GM19438 (cell line): ENCODE results near the gene GIPC3.
"Not testable (repeated sequence)": the region's sequence is repeated elsewhere in the genome, so short reads cannot be mapped to it uniquely, and the experiment has no call there.

Experiments used
- ATAC-seq: cut with Tn5 transposase; IDR thresholded peaks from one replicate; pipeline ENCODE4 v1.9.1; 2021; ENCODE audit warnings: low read depth; ENCODE audit not compliant: unreplicated experiment

Gene GIPC3

DNA sequence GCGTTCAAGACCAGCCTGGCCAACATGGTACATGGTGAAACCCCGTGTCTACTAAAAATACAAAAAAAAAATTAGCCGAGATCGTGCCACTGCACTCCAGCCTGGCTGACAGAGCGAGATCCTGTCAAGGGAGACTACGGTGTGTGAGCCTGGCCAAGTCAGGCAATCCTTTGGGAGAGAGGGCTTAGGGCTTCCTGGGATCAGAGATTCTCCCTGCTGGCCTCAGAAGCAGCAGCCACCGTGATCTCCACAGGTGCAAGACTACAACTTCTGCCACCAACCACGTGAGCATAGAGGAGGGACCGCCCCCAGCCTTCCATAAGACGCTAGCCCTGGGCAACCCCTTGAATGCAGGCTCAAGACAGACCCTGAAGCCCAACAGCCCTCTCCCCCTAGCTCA, 35.5 kb upstream of the GIPC3 start:
- ATAC-seq = no peak

DNA sequence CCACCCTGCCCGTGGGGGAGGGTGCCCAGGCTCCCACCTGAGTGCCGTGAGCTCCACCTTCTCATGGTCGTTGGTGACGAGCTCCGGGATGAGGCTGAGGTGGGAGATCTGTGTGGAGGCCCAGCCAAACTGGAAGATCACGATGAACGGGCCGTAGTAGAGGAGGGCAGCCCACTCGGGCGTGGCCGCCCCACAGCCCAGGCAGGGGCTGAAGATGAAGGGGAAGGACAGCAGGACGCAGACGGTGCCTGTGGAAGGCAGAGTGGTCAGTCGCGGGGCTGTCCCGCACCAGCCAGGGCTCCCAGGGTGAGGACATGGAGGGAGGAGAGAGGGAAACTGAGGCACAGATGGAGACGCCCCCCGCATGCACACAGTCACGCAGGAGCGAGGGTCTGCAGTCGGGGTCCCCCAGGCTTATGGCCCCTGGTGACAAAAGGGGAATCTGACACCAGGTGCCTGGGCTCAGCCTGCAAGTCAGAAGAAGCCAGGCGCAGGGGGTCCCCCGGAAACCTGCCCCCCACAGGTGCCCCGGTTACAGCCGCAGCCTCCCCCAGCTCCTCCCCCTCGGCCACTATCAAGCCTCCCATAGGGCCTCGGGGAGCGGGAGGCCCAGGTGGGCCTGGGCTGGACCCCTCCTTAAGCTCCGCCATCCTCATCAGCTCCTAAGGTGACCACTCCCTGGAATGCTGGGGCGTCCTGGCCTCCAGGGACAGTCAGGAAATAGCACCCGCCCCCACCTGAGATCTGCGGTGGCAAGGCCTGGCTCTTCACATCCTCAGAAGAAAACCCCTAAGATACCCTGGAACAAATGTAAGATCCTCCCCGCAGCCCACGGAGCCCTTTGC, 34.1 kb upstream of the GIPC3 start:
- no peak for ATAC-seq

DNA sequence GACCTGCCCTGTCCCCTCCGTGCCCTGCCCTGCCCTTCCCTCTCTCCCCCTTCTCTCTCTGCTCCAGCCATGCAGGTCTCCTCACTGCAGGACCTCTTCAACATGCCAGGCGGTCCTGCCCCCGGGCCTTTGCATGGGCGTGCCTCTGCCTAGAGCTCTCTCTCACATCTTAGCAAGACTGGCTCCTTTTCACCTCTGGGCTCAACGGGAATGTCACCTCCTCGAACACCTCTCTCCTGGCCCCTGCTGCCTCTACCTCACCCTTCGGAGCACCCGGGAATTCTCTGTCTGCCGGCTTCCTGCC, 33.5 kb upstream of the GIPC3 start:
- ATAC-seq = no peak

DNA sequence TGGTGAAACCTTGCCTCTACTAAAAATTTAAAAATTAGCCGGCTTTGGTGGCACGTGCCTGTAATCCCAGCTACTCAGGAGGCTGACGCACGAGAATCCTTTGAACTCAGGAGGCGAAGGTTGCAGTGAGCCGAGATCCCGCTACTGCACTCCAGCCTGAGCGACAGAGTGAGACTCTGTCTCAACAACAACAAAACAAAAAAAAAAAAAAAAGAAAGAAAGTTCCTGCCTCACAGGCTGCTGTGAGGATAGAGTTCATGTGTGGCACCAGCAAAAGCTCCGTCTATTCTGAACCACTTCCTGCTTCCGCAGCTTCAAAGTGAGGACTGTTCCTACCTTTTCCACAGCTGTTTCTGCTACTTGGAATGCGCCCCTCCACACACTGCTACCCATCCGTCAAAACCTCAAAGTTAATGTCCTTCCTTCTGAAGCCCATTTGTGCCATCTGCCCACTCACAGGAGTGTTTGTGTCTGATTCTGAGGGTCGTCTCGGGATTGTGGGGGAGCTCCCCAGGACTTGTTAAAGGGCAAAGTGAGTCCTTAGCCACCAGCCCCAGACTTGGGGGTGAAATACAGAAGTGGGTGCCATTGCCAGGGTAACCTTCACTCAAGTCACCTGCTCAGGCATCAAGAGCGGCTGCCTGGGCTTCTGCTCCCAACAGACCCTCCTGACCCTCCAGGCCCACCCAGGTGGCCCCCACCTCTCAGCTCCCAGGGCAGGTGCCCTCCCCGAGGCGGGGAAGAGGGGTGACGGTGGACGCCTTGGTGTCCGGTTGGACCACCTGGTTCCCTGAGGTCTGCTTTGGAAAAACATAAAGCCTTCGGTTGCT, 30.8 kb upstream of the GIPC3 start:
- no peak for ATAC-seq

DNA sequence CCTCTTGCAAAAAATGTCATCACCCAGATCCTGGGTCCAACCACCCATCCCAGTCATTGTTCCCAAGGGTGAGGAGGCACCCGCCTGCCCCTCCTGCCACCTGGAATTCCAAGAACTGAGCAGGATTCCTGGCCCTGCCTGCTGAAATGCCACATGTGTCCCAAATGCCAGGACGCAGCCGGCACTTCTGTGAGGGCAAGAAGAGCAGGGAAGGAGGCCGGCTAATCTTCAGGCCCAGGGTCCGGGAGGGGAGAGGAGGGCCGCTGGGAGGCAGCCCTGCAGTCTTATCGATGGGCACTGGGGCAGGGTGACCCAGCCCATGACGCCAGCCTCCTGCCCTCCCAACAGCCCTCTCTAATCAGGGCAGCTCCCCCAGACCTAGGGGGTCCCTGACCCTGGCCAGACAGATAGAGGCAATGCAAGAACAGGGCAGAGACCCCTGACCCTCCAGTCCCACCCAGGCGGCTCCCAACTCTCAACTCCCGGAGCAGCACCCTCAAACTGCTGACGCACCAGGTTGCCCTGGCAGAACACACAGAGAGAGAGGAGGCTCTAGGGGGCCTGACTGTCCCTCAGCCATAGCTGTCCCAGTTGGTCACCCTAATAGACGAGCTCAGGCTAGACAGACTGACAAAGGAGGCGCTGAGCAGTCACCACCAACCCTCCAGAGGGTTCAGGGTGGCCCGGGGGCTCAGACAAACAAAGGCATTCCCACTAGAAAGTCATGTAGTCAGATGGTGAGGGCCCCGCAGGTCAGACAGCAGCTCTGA, 29.4 kb upstream of the GIPC3 start:
- ATAC-seq = no peak

DNA sequence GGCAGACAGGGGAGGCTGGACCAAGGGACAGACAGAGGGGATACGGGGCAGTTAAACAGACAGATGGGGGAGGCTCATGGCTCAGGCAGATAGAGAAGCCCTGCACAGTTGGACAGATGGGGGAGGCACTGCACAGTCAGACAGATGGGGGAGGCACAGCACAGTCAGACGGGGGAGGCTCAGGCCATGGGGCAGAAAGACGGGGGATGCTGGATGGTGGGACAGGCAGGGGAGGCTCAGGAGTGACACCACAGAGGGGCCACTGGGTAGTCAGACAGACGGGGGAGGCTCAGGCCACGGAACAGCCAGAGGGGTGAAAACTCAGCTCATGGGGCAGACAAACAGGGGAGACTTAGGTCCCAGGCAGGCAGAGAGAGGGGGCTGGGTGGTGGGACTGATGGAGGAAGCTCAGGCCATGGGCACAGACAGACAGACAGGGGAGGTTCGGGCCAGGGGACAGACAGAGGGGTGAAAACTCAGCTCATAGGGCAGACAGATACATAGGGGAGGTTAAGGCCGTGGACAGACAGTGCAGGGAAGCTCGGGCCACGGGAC, 28.8 kb upstream of the GIPC3 start:
- no peak for ATAC-seq

DNA sequence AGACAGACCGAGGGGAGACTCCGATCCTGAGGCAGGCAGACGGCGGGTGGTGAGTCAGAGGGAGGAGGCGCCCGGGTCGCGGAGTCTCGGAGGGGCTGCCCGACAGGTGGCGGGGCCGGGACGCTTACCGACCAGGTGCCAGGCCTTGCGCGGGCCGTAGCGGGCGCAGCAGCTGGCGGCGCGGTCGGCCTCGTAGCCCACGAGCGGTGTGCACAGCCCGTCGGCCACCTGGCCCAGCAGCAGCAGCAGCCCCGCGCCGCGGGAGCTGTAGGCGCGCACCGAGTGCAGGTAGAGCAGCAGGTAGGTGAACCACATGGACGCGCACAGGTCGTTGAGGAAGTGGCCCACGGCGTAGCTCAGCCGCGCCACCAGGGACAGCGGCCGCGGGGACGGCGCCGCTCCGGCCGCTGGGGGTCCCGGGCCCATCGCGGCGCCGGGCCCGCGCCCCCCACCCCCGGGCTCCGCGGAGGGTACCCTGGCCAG, 28.3 kb upstream of the GIPC3 start:
- ATAC-seq = peak; percentile 11

DNA sequence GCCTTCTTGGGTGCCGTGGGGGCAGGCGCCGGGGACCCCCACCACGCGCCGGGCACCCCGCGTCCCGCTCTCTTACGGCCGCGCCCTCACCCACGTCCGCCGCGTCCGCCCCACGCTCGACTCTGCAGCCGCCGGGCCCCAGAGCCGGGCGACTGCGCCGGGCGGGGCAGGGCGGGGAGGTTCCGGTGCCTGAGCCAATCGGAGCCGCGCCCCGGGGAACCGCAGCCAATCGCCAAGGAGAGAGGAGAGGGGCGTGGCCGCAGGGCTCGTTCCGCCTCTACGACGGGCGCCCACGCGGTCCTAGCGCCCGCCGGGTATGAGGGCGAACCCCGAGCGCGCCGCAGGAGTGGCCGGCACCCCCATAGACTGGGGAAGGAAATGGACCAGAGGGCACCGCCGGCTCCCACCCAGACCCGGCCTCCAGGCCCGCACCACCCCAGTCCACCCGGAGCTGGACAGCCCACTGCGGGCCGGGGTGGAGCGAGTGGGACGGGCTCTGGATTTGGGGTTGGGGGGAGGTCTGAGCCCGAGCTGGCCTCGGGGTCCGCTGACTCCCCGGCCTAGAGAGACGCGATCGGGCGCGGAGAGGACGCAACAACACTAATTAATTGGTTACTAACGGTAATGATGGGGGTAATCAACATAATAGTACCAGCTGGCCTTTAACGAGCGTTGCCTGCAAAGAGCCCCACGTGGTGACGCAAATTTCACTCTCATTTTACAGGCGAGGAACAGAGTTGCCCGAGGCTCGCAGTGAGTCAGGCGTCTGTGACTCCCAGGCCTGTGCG, 27.6 kb upstream of the GIPC3 start, which contains the start of gene MFSD12:
Gene MFSD12 (minus strand): TSS at position 126 of the 788 bp plus-strand sequence. CDS start 183 bp downstream, outside the sequence.
- peak; percentile 73 for ATAC-seq

DNA sequence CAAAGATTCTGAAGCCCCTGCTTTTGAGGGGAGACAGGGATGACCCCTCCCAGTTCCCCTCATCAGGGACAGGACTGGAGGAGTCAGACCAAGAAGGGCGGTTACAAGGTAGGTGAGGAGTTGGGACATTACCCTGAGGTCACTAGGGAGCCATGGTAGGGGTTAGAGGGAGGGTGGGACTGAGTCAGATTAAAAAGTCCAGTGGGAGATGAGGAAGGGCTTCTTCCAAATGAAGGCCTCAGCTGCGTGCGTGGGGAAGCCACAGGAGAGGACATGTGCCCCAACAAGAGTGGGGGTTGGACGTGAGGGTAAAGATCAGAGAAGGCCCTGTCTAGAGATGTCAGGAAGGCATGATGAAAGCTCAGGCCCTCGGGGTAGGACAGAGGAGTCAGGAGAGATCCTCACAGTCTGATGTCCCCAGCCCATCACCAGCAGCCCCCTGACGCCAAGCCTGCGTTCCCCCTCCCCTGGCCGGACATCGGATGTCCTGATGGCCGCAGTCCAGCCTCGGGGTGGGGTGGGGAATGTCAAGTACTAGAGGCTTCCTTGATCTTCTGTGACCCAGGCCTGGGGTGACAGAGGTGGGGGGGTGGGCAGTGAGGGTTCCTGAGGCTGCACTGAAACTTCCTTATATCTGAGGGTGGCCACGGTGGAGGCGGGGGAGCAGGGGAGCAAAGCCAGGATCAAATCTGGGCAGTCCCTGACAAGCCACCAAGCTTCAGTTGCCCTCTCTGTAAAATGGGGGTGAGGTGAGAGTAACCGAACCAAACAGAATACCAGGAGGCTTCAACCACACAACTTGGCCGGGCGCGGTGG, 21.4 kb upstream of the GIPC3 start:
- ATAC-seq = no peak

DNA sequence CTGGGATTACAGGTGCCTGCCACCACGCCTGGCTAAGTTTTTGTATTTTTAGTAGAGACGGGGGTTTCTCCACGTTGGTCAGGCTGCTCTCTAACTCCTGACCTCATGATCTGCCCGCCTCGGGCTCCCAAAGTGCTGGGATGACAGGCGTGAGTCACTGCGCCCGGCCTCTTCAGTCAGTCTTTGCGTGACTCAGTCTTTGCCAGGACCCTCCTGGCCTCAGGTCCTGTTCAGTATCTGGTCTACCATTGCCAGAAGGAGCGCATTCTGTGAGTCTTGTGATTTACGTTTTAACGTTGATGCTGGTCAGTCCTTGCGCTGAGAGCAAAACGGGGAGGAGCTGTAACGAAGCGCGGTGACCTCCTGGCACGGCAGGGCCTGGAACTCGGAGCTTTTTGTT, 20.1 kb upstream of the GIPC3 start:
- ATAC-seq = no peak

DNA sequence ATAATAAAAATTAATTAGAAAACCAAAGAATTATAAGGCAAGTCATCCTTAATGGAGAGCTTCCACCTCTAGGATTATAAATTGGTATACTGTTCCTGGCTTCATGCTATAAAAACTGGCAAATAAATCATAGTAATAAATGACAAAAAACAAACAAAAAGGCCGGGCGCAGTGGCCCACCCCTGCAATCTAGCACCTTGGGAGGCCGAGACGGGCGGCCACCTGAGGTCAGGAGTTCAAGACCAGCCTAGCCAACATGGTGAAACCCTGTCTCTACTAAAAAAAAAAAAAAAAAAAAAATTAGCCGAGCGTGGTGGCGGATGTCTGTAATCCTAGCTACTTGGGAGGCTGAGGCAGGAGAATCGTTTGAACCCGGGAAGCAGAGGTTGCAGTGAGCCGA, 15.2 kb upstream of the GIPC3 start:
- ATAC-seq = not testable (repeated sequence)

DNA sequence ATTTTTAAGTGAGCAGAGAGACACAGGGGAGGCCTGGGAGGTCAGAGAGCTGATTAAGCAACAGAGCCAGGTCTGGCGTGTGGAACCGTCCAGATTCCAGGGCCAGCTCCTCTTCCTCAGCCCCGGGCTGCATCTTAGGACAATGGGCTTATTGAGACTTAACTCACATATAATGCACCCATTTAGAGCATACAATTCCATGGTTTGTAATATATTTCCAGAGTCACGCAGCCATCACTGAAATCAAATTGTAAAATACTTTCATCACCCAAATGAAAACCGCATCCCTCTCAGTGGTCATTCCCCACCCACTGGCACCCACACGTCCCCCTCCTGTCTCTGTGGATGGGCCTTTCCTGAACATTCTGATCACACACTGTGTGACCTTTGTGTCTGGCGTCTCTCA, 14.7 kb upstream of the GIPC3 start:
- ATAC-seq = no peak

DNA sequence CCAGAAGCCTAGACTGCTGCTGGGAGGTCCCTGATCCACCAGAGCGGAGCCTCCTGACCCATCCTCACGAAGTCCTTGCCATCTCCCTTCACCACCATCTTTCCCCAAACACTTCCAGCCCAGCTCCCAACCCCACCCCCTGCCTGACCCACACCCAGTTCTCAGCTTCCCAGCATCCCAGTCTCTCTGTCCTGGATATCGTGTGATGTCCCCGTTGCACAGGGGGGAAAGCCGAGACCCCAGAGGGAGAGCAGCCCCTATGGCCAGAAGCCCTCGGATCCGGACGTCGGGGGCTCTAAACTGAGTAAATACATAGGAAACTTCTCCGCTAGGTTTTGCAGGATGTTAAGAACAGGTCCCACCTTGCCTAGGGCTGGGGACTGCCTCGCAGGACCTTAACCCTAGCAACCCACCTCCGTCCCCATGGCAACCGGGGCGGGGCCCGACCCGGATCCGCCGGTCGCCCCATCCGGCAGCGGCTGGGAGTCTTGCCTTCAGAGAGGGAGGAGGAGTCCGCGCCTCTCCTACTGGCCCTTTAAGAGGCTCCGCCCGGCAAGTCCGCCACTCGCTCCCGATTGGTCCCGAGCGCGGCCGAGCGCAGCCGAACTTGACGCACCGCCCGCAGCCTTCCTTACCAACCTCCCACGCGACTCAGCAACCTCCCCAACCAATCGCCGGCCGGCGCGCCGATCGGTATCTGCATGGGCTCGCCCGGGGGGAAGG, 13.0 kb upstream of the GIPC3 start:
- peak; percentile 81 for ATAC-seq

DNA sequence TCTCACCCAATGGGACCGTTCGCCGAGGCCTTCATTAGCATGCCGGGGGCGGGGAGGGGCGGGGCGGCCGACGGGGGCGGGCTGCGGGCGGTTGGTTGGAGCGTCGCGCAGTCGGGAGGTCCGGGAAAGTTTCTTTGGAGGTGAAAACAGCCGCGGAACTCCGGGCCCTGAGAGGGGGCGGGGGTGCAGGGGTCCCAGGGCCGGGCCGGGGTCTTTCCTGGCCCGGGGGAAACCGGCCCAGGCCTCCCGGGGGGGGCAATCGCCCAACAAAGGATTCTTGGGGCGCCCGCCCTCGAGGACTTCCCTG, 12.5 kb upstream of the GIPC3 start, which contains the start of gene HMG20B:
Gene HMG20B (plus strand): TSS at position 90 of the 307 bp plus-strand sequence. CDS start 366 bp downstream, outside the sequence.
- no peak for ATAC-seq

DNA sequence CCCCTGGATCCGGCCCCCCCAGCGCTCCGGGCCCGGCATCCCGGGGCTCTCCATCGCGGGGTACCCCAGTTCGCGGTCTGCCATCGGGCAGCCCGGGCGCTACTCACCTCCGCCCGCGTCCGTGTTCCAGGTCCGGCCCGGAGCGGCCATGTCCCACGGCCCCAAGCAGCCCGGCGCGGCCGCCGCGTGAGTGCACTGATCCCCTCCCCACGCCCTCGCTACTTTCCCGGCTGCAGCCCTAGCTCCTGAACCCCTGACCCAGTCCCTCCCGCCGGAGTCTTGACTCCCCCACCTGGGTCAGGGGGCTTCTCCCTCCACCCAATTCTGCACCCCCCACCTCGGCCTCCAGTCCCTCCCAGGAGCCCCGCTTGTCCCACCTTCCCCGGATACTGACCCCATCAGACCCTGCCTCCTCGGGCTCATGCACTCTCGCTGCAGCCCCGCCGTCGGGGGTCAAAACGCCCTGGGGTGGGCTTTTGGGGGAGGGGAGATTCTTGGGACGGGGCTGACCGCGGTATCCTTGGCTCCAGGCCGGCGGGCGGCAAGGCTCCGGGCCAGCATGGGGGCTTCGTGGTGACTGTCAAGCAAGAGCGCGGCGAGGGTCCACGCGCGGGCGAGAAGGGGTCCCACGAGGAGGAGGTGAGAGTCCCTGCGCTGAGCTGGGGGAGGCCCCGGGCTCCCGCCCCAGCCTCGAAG, 12.0 kb upstream of the GIPC3 start:
- ATAC-seq = peak; percentile 3

DNA sequence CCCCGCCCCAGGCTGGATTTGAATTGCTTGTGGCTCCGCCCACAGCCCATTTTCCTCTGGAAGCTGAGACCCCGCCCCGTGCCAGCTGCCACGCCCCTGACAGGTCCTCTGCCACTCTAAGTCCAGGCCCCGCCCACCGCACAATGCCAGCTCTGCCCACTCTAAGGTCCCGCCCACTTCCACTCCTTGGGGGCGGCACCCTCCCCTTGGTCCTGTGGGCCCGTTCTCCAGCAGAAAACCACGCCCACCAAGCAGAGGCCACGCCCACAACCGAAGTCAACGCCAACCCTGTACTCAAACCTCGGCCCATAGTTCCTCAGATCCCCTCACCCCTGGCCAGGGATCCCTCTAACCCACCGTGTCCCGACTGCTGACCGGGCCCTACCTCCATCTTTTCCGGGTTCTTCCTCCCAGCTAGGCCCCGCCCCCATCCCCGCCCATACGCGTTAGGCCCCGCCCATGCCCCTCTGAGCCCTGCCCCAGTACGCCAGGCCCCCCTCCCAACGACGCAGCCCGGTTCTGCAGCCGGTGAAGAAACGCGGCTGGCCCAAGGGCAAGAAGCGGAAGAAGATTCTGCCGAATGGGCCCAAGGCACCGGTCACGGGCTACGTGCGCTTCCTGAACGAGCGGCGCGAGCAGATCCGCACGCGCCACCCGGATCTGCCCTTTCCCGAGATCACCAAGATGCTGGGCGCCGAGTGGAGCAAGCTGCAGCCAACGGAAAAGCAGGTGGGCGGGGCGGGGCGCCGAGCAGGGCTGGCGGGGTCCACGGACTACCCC, 11.2 kb upstream of the GIPC3 start:
- ATAC-seq = no peak

DNA sequence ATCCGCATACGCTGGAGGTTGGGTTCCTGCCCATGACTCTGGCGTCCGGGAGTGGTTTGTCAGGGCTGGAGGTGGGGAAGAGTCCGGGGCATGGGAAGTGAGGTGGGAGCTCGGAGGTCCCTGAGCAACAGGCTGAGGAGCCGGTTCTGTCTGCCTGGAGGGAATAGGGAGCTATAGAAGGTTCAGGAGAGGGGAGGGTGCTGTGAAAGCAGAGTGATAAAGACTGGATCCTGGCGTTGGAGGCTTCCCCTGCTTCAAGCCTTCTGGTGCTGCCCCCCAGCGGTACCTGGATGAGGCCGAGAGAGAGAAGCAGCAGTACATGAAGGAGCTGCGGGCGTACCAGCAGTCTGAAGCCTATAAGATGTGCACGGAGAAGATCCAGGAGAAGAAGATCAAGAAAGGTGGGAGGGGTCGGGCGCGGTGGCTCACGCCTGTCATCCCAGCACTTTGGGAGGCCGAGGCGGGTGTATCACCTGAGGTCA, 10.0 kb upstream of the GIPC3 start:
- ATAC-seq = no peak
